IMR-90 (cell line): ENCODE measurements around the gene PCSK1N. TPM values are rescaled to one million over a fixed set of nuclear protein-coding genes. Genes with fewer than 3 reads are reported as not detected.

Source experiments
- ATAC-seq: fragments of 200-7000 bp; cut with Tn5 transposase; 2 replicates; pipeline ENCODE4 v1.9.1; 2020; ENCODE audit warnings: low read depth, mild to moderate bottlenecking, moderate library complexity
- BruUV-seq: library from RNA; stranded (reverse); fragments of 400-500 nt; replicated peaks from 2 replicates; lab custom pipeline; 2021; lab: Mats Ljungman, UMichigan
- CTCF ChIA-PET: fragments of 300-600 bp; formaldehyde crosslinking; extraction: SDS; loops from one replicate; lab custom pipeline; 2021; ENCODE audit warnings: antibody characterized with exemption; lab: Yijun Ruan, JAX
- POLR2A ChIA-PET: fragments of 300-600 bp; sonication (Branson Sonifier 250); formaldehyde crosslinking; loops from one replicate; lab custom pipeline; 2022; ENCODE audit warnings: antibody characterized with exemption; ENCODE audit not compliant: unreplicated experiment; lab: Charles Lee
- DNase-seq: peaks from one replicate; pipeline ENCODE4 v3.0.0; 2013
- H2AFZ ChIP-seq: replicated peaks from 2 replicates; pipeline ENCODE3; 2013; ENCODE audit warnings: low read length, mild to moderate bottlenecking; ENCODE audit not compliant: poor library complexity
- H2AK5ac ChIP-seq: 2 replicates; pipeline ENCODE4 v1.6.1; 2013; ENCODE audit warnings: low read depth, low read length, inconsistent platforms
- H2AK9ac ChIP-seq: replicated peaks from 2 replicates; pipeline ENCODE3; 2013; ENCODE audit warnings: mild to moderate bottlenecking, low read depth, low read length, moderate library complexity; ENCODE audit not compliant: poor library complexity
- H2BK120ac ChIP-seq: 2 replicates; pipeline ENCODE4 v1.6.1; 2013; ENCODE audit warnings: low read depth, low read length, inconsistent platforms
- H2BK15ac ChIP-seq: 3 replicates; pipeline ENCODE4 v1.6.1; 2013; ENCODE audit warnings: low read depth, low read length, inconsistent platforms
- H2BK20ac ChIP-seq: 2 replicates; pipeline ENCODE4 v1.6.1; 2013; ENCODE audit warnings: low read depth, mild to moderate bottlenecking, inconsistent platforms, low read length, moderate library complexity
- H2BK5ac ChIP-seq: 2 replicates; pipeline ENCODE4 v1.6.1; 2013; ENCODE audit warnings: mild to moderate bottlenecking, low read depth, low read length, inconsistent platforms; ENCODE audit not compliant: poor library complexity, severe bottlenecking
- H3K14ac ChIP-seq: replicated peaks from 2 replicates; pipeline ENCODE4 v1.6.1; 2013; ENCODE audit warnings: low read depth, low read length, inconsistent platforms
- H3K18ac ChIP-seq: 2 replicates; pipeline ENCODE4 v1.6.1; 2013; ENCODE audit warnings: low read depth, low read length, control low read depth
- H3K23ac ChIP-seq: 2 replicates; pipeline ENCODE4 v1.6.1; 2013; ENCODE audit warnings: low read depth, low read length, inconsistent platforms
- H3K27ac ChIP-seq: 2 replicates; pipeline ENCODE4 v1.5.1; 2013; ENCODE audit warnings: mild to moderate bottlenecking, control low read depth, low read length; ENCODE audit not compliant: insufficient read depth
- H3K27me3 ChIP-seq: 2 replicates; pipeline ENCODE4 v1.6.1; 2013; ENCODE audit warnings: low read length; ENCODE audit not compliant: control insufficient read depth, insufficient read depth
- H3K36me3 ChIP-seq: 2 replicates; pipeline ENCODE4 v1.6.1; 2013; ENCODE audit warnings: low read length, mixed read lengths; ENCODE audit not compliant: control insufficient read depth, insufficient read depth
- H3K4ac ChIP-seq: 2 replicates; pipeline ENCODE4 v1.6.1; 2013; ENCODE audit warnings: low read depth, low read length, inconsistent platforms
- H3K4me1 ChIP-seq: 2 replicates; pipeline ENCODE4 v1.6.1; 2013; ENCODE audit warnings: low read length, mixed read lengths; ENCODE audit not compliant: control insufficient read depth, insufficient read depth
- H3K4me2 ChIP-seq: 2 replicates; pipeline ENCODE4 v1.6.1; 2013; ENCODE audit warnings: low read depth, mild to moderate bottlenecking, control low read depth, low read length, moderate library complexity
- H3K4me3 ChIP-seq: 2 replicates; pipeline ENCODE4 v1.5.1; 2013; ENCODE audit warnings: low read depth, mild to moderate bottlenecking, control low read depth, low read length, moderate library complexity; ENCODE audit not compliant: insufficient read depth
- H3K56ac ChIP-seq: 2 replicates; pipeline ENCODE4 v1.6.1; 2013; ENCODE audit warnings: low read length, inconsistent platforms; ENCODE audit not compliant: insufficient read depth; ENCODE audit errors: extremely low read depth
- H3K79me1 ChIP-seq, 2 experiments: 2 replicates each; pipeline ENCODE4 v1.6.1; 2013; ENCODE audit warnings: low read length in 2 of 2, inconsistent platforms in 1 of 2, low read depth in 1 of 2
- H3K9ac ChIP-seq: 2 replicates; pipeline ENCODE4 v1.6.1; 2013; ENCODE audit warnings: low read depth, low read length, control low read depth
- H3K9me1 ChIP-seq: 2 replicates; pipeline ENCODE4 v1.6.1; 2013; ENCODE audit warnings: low read length, inconsistent platforms; ENCODE audit not compliant: insufficient read depth
- H3K9me3 ChIP-seq: 2 replicates; pipeline ENCODE4 v1.6.1; 2013; ENCODE audit warnings: low read length; ENCODE audit not compliant: control insufficient read depth, insufficient read depth
- H4K20me1 ChIP-seq: 2 replicates; pipeline ENCODE4 v1.6.1; 2013; ENCODE audit warnings: low read length, inconsistent platforms; ENCODE audit not compliant: insufficient read depth
- H4K5ac ChIP-seq: 2 replicates; pipeline ENCODE4 v1.6.1; 2013; ENCODE audit warnings: mild to moderate bottlenecking, low read depth, low read length, control low read depth
- H4K8ac ChIP-seq, 2 experiments: 2 replicates each; pipeline ENCODE4 v1.6.1; 2013; ENCODE audit warnings: low read depth in 2 of 2, low read length in 2 of 2, control low read depth in 1 of 2, inconsistent platforms in 1 of 2
- H4K91ac ChIP-seq: 2 replicates; pipeline ENCODE4 v1.6.1; 2013; ENCODE audit warnings: low read depth, low read length, inconsistent platforms; ENCODE audit not compliant: insufficient read depth
- BHLHE40 ChIP-seq: fragments of 150-350 bp; IDR thresholded peaks from 2 replicates; pipeline ENCODE4 v1.6.1; 2016; ENCODE audit warnings: mild to moderate bottlenecking, low read depth, low read length
- CEBPB ChIP-seq: IDR thresholded peaks from 2 replicates; pipeline ENCODE4 v1.6.1; 2012; ENCODE audit warnings: low read depth, low read length, improper control_type of control experiment
- CHD1 ChIP-seq: IDR thresholded peaks from 2 replicates; pipeline ENCODE4 v1.6.1; 2012; ENCODE audit warnings: low read depth, low read length, improper control_type of control experiment
- NFE2L2 ChIP-seq: fragments of 150-350 bp; IDR thresholded peaks from 2 replicates; pipeline ENCODE4 v1.6.1; 2016; ENCODE audit warnings: low read depth, mild to moderate bottlenecking, low read length
- SMC3 ChIP-seq: fragments of 150-350 bp; IDR thresholded peaks from 2 replicates; pipeline ENCODE4 v1.6.1; 2016; ENCODE audit warnings: low read depth, mild to moderate bottlenecking, antibody characterized with exemption, low read length, moderate library complexity
- USF2 ChIP-seq: fragments of 150-350 bp; IDR thresholded peaks from 2 replicates; pipeline ENCODE4 v1.6.1; 2017; ENCODE audit warnings: mild to moderate bottlenecking, antibody characterized with exemption, low read length, low read depth
- WGBS, 2 experiments: methylation state at CpG; one replicate each; pipeline versions ENCODE4 v1.1.5 to v1.1.7; 2013; ENCODE audit warnings: missing lambda C conversion rate in 2 of 2; ENCODE audit not compliant: insufficient read length in 1 of 2; ENCODE audit errors: extremely low coverage in 2 of 2; 5-methylcytosine and 5-hydroxymethylcytosine counted together
- dilution Hi-C: fragments of 300-500 bp; cut with HindIII; formaldehyde crosslinking; loops from one replicate; pipeline ENCODE4 v1.14.3; 2018; ENCODE audit warnings: low sequenced_read_pairs; ENCODE audit not compliant: unreplicated experiment
- in situ Hi-C: fragments of 300-500 bp; cut with MboI; formaldehyde crosslinking; loops from 3 replicates; pipeline ENCODE4 v1.14.3; 2019; ENCODE audit warnings: low sequenced_read_pairs, inconsistent platforms, mixed read lengths
- intact Hi-C: fragments of 100-400 bp; cut with micrococcal nuclease; formaldehyde crosslinking; loops from 2 replicates; pipeline ENCODE4 v1.10.0; 2022
- polyA plus RNA-seq, 3 experiments: library from polyadenylated mRNA; depleted of rRNA; stranded (reverse); fragments of >200 nt; gene quantifications; 2 replicates each; pipeline ENCODE4 v1.2.3, GENCODE V29; 2012; ENCODE audit warnings: low replicate concordance in 1 of 3
- total RNA-seq: library from RNA; depleted of rRNA; stranded (reverse); fragments of >200 nt; gene quantifications from 2 replicates; pipeline ENCODE4 v1.2.3, GENCODE V29; 2012
- TF ChIP-seq, protein P1 (sequence below): fragments of 150-350 bp; IDR thresholded peaks from 2 replicates; pipeline ENCODE4 v1.6.1; 2016; ENCODE audit warnings: low read depth, mild to moderate bottlenecking, low read length, moderate library complexity, borderline replicate concordance

The PCSK1N gene
- total and polyA plus RNA-seq, 2 of the 4 experiments (the other 2 are of a cell fraction): 0.12 TPM; not detected in 1

DNA sequence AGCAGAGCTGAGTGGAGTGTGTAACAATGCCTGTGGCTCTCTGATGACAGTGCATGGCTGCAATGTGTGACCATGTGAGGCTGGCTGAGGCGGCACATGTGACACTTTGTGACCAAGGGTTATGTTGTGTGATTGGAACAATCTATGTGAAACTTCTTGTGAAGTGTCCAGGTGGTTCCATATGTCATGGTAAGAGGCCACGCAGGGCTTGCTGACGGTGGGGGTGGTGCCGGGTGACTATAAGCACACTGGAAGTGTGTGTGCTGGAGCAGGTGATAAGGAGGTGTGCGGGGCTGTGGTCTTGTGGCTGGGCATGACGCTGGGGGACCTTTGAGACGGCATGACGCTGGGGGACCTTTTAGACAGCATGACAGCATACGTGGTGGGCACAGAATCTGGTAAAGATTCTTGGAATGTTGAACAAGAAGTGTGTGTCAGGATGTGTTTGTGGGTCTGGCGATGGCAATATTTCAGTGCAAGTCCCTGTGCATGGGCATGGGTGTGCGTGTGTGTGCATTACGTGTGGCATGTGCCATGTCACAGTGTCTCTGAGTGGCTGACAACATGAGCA is 41.0 kb downstream of the PCSK1N start:
- in situ Hi-C loops (no loop called here), intact Hi-C loops (no loop called here), dilution Hi-C loops (no loop called here)
- H3K14ac ChIP-seq: no peak overlapping the region
- no peak overlapping the region for H2BK20ac ChIP-seq
- no peak overlapping the region; the same call in 1 of the 2 replicates for H2AK5ac ChIP-seq
- H2AK9ac ChIP-seq: peak overlapping the region; percentile 71
- H3K9ac ChIP-seq: no peak overlapping the region
- H4K8ac ChIP-seq: no peak overlapping the region; a peak in 1 of 4 replicates
- ChIA-PET CTCF (no interaction called here), POLR2A (no interaction called here)
- H3K4me3 ChIP-seq: no peak overlapping the region
- H3K9me1 ChIP-seq: peaks cover 7% of the 10 kb centered on the region; the same call in 1 of the 2 replicates
- H2AFZ ChIP-seq: peak overlapping the region; percentile 80
- H3K4me2 ChIP-seq: no peak overlapping the region
- BruUV-seq: no TSS peak
- no peak for DNase-seq
- no peak overlapping the region for H4K91ac ChIP-seq
- H4K20me1 ChIP-seq: no peaks in the 10 kb centered on the region
- H3K79me1 ChIP-seq: no peaks in the 10 kb centered on the region
- H3K4me1 ChIP-seq: no peaks in the 10 kb centered on the region; the same call in none of the 2 replicates
- no peaks in the 10 kb centered on the region for H3K36me3 ChIP-seq
- WGBS, 2 experiments: 90% methylated on average over 4 of the region's 12 CpGs; no CpG with 5 or more reads in 1 of the 2 experiments
- no peak overlapping the region for H2BK120ac ChIP-seq
- H3K56ac ChIP-seq: no peak overlapping the region
- H2BK15ac ChIP-seq: no peak overlapping the region
- peaks cover 4% of the 10 kb centered on the region; the same call in 1 of the 2 replicates for H3K27me3 ChIP-seq
- no peak for ATAC-seq
- no peak overlapping the region for H3K23ac ChIP-seq
- peak overlapping the region; percentile 33; the same call in 1 of the 2 replicates for H3K4ac ChIP-seq
- H2BK5ac ChIP-seq: no peak overlapping the region
- no peak for TF ChIP-seq CHD1
- TF ChIP-seq BHLHE40: no peak
- no peak for TF ChIP-seq NFE2L2
- no peak for TF ChIP-seq SMC3
- TF ChIP-seq CEBPB: no peak
- TF ChIP-seq, protein P1, sequence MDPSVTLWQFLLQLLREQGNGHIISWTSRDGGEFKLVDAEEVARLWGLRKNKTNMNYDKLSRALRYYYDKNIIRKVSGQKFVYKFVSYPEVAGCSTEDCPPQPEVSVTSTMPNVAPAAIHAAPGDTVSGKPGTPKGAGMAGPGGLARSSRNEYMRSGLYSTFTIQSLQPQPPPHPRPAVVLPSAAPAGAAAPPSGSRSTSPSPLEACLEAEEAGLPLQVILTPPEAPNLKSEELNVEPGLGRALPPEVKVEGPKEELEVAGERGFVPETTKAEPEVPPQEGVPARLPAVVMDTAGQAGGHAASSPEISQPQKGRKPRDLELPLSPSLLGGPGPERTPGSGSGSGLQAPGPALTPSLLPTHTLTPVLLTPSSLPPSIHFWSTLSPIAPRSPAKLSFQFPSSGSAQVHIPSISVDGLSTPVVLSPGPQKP: no peak
- TF ChIP-seq USF2: no peak
- H3K9me3 ChIP-seq: no peaks in the 10 kb centered on the region
- H4K5ac ChIP-seq: no peak overlapping the region
- H3K27ac ChIP-seq: no peak overlapping the region
- H3K18ac ChIP-seq: no peak overlapping the region
